Nucleus accumbens (tissue), 56 donors: Measurements from ENCODE around the gene GRIK4.
A peak's percentile ranks its signal among the peaks of the same experiment; 100 is the strongest.

ENCODE experiments used
- DNase-seq, 56 donors: peaks; one replicate each; lab custom pipeline; 2025; lab: John Stamatoyannopoulos, UW

The GRIK4 gene

DNA sequence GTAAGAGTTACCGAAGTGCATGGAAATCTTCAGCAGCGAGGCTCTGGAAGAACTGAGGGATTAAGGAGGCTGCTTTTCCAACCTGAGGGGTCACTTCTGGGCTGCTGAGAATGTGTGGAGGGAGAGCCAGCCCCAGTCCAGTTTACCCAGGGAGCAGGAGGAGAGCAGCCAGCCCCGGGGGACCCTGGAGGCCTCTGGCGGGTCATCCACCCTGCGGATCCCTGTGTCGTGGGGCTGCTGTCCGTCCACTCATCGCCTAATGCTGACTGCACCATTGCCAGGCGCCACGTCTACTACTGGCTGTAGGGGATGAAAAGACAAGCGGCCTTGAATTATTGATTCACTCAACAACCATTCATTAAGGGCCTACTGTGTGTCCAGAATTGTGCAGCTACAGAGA, 283.6 kb downstream of the GRIK4 start:
- no peak for DNase-seq

GRCh38 chr11:120797143-120797542, 285.6 kb downstream of the GRIK4 start:
- no peak for DNase-seq

DNA sequence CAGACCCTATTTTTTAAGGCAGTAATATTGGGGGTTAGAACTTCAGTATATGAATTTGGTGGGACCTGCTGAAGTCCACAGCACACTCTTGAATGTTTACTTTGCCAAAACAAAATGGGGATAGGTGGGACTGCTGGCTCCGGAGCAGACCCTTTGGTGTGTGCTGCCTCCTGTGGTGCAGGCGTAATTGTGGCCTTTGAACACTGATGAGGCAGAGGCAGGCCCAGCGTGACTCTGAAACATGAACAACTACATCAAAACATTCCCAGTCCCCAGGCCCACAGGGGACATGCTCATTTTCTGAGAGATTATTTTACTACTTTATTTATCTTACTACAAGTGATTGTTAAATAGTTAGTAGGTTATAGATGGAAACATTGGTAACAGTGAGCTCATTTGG, 287.3 kb downstream of the GRIK4 start:
- no peak for DNase-seq

DNA sequence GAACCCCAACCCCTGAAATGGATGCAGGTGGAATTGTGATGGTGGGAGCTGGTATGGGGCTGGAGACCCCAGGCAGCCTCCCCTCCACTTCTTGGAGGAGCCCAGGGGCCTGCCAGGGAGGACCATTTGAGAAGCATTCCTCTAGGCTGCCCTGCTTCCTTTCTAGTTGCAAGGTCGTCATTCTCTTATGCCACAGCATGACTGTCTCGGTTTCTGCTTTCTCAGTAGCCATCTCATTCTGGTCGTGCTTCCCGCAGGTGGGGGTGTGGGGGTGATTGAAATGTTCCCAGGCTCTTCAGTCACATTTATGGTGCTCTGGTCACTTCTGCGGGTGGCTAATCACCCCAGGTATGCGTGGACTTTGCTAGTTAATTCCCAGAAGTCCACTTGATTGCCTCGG, 288.7 kb downstream of the GRIK4 start:
- DNase-seq, result no peak

DNA sequence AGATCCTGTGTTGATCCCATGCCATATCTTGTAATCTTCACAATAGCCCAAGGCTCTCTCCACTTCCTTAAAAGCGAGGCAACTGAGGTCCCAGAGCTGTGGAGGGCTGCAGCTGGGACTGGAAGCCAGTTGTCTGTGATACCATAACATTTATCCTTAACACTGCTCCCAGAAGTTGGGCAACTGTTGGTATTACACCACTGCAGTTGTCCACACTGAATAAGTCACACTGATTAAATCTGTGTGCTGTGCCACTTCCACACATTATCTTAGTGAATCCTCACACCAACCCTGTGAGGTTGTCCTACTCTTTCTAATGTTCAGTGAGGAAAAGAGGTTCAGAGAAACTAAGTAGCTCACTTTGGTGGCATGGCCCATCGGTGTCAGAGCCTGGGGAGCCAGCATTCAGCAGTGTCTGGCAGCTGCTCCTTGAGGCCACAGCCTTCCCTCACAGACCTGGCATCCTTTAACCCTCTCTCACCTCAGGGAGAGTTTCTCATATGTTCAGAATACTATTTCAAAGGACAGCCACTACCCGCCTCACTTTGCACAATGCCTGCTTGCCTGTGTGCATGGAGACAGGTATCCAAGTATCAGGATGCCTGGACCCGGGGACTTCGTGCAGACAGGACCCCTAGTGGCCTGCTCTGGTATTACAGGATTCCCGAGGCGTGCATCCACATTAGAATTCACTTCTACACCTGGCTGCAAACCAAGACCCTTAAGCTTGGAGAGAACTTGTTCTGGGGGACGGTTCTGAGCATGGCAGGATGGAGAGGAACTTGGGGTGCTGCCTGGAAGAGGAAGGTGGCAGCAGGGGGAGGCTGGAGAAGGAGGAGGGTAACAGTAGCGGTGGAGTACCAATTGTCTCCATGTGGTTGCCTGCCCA, 290.5 kb downstream of the GRIK4 start:
- DNase-seq, result peak in 45 of 56 donors; percentile 8 to 84 (median 41)

DNA sequence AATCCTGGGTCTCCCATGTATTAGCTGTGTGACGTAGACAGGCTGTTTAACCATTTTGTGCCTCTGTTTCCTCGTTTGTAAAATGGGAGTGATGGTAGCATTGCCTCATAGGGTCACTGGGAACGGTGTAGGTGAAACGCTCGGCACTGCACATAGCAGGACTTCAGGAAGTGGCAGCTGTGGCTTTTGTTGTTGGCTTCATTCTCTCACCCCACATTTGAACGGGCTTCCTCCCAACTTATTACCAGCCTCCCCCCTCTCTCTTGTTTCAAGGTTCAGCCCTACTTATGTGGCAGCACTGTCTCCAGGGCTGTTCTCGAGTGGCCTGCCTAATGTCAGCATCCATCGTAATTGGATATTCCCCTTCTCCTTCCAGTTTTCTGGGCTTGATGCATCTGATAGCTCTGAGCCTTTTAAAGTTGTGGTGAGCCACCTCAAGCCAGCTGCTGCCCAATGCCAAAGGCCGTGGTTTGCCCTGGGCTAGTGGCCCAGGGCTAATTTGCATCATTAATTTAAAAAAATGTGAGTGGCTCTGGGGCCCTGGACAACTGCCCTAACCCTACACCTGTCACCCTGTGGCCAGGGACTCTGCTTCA, 294.5 kb downstream of the GRIK4 start:
- DNase-seq, result no peak

GRCh38 chr11:120807414-120808150, 296.0 kb downstream of the GRIK4 start:
- no peak for DNase-seq

DNA sequence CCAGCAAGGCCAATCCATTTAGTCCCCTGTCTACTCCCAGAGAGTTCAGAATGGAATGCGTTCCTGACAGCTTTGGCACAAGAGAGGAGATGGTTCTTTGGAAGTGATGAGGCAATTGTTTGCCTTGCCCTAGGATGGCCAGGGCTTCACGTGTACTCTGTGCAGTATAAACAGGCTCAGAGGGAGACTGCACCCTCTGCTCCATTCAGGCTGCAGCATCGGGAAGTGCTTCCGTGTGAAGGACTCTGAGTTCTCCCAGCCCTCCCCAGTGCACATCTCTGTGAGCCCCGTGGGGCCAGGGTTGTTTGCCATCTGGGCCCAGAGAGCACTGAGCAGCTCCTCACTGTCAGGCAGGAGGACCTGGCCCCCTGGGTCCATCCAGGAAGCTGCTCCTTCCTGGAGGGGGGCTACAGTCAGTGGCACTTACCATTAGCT, 297.1 kb downstream of the GRIK4 start:
- no peak for DNase-seq

DNA sequence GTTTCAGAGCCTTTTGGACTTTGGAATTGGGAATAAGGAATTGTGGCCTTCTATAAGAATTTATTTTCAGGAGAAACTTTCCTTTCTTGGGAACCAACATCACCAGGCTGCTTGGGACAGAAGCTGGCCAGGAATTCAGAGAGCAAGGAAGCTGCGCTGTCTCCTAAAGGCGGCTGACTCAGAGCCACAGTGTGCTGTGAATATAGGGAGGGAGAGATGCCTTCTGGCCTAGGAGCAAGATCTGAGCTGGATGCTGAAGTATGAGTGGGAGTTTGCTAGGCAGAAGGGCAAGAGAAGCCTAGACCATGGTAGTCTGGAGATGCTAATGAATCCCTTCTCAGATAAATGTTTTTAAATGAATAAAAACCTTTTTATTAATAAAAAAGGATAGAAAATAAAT, 298.7 kb downstream of the GRIK4 start:
- DNase-seq, result no peak

DNA sequence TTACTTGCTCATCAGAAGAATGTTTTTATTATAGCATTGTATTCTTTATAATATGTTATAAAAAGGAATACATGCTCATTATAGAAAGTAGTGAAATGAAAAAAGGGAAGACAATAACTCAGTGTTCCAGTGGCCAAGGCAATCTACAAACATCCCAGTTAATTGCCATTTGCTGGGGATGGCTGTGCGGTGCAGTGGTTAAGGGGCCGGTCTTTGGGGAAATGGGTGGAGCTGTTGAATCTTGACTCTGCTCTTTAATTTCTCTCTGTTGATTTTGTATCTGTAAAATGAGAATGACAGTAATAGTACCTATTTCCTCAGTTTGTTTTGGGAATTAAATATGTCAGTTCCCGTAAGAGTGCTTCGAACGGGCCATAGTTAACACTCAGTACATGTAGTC, 299.7 kb downstream of the GRIK4 start:
- no peak for DNase-seq

- DNase-seq, result no peak
Observed at GRCh38 chr11:120811731-120812130, 300.2 kb downstream of the GRIK4 start.

GRCh38 chr11:120814531-120815318, 303.2 kb downstream of the GRIK4 start:
- DNase-seq, result peak in 3 of 56 donors; percentile 10 to 40 (median 16)

DNA sequence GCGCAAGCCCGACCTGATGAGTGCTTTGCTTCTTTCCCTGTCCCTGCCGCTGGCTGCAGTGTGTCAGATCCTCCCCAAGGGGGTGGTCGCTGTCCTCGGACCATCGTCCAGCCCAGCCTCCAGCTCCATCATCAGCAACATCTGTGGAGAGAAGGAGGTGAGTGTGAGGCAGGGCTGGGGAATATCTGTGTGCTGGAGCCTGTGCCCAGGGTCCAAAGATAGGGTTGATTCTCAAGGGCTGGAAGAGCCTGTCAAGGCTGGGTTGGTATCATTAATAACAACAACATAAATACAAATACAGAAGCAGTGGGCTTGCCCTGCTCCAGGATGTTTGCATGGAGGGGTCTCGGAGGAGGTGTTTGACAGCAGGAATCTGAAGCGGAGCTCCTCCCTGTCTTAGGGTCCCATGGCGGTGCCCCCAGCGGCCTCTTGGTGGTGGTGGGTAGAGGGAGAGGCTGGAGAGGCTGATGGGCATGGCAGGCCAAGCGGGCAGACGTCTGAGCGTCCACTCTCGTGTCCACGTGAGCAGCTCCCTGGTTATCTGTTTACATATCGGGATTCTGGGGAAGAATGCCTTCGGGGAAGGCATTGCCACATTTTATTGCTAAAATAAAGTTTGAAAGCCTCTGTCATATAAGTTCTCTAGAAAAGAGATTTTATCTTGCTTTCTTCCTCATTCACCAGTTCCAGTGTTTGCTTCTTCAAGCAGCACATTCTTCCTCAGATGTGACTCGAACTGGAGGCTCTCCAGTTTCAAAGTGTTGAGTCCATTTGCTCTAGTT, 304.0 kb downstream of the GRIK4 start:
- no peak for DNase-seq

GRCh38 chr11:120816176-120816575, 304.6 kb downstream of the GRIK4 start:
- DNase-seq, result no peak

GRCh38 chr11:120816711-120817110, 305.2 kb downstream of the GRIK4 start:
- no peak for DNase-seq

DNA sequence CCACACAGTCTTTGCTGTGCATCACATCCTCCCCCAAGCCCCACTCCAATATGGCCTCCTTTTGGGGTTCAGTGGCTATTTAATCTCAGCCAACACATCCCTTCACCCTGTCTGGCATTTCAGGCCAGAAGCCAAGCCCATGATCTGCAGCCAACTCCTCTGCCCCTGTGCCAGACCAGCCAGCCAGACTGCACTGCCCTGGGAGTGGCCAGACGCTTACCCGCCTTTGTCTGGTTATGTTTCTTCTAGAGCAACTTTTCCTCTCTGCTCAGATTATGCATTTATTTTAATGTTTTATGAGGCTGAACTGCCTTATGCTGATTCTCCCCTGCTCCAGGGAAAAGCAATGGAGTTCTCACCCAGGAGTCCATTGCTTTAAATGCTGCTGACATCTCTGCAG, 305.6 kb downstream of the GRIK4 start:
- peak in 20 of 56 donors; percentile 7 to 58 (median 31) for DNase-seq

DNA sequence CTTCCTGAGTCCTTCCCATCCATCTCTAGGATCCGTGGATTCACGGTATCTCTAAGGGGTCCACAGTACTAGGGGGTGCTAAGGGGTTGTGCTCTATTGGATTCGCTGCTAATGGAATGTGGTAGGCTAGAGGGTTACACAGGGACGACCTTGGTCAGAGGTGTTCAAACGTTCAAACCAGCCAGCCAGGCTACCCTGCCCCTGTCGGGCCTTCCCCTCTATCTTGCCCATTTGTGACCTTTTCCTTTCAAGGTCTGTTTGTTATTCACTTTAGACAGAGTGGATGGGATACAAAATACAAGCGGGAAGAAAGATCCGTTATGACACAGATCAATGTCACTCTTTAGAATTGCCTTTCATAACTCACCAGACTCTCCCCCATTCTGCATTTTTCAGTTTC, 306.5 kb downstream of the GRIK4 start:
- DNase-seq, result no peak

DNA sequence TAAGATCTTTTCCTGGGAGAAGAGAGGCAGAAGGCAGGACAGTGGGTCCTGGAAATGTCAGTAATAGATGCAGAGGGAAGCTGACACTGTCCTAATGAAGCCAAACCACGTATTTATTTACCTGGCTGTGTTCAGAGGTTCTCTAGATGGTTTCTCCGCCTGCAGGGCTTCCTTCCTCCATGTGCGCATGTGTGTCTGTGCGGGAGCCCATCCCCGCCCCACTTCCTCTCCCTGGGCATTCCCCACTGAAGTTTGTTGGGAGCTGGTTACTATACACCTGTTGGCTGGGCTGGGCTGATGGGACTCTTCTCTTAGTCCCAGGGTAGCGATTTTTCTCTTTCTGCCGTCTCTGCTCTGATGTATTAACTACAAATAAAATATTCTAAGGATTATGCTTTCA, 307.5 kb downstream of the GRIK4 start:
- DNase-seq, result no peak
